Neuronal stem cell (in vitro differentiated cells): Measurements from ENCODE around the gene APP.

Source experiments
- DNase-seq: peaks from one replicate; pipeline ENCODE4 v3.0.0-alpha.2; 2013; ENCODE audit warnings: low spot score
- H2AFZ ChIP-seq: one replicate; pipeline ENCODE4 v1.6.1; 2013; ENCODE audit warnings: mild to moderate bottlenecking, low read length, inconsistent platforms
- H2AK5ac ChIP-seq: 2 replicates; pipeline ENCODE4 v1.6.1; 2013; ENCODE audit warnings: low read depth, mild to moderate bottlenecking, inconsistent platforms, low read length, moderate library complexity, mixed read lengths
- H2BK120ac ChIP-seq: 2 replicates; pipeline ENCODE4 v1.6.1; 2013; ENCODE audit warnings: low read depth, mild to moderate bottlenecking, inconsistent platforms, low read length, moderate library complexity, mixed read lengths
- H2BK12ac ChIP-seq: one replicate; pipeline ENCODE4 v1.6.1; 2013; ENCODE audit warnings: low read length, inconsistent platforms
- H2BK15ac ChIP-seq: 2 replicates; pipeline ENCODE4 v1.6.1; 2013; ENCODE audit warnings: mild to moderate bottlenecking, low read length, inconsistent platforms, mixed read lengths
- H2BK5ac ChIP-seq: one replicate; pipeline ENCODE4 v1.6.1; 2013; ENCODE audit warnings: inconsistent platforms, mild to moderate bottlenecking, low read length, moderate library complexity
- H3K14ac ChIP-seq: one replicate; pipeline ENCODE4 v1.6.1; 2013; ENCODE audit warnings: low read length, inconsistent platforms
- H3K18ac ChIP-seq: 2 replicates; pipeline ENCODE4 v1.6.1; 2013; ENCODE audit warnings: low read length, inconsistent platforms
- H3K23ac ChIP-seq: 2 replicates; pipeline ENCODE4 v1.6.1; 2013; ENCODE audit warnings: low read depth, mild to moderate bottlenecking, mixed read lengths, low read length, inconsistent platforms; ENCODE audit not compliant: poor library complexity
- H3K27ac ChIP-seq: replicated peaks from 3 replicates; pipeline ENCODE4 v1.5.1; 2013; ENCODE audit warnings: low read length, inconsistent platforms
- H3K27me3 ChIP-seq, 3 experiments: 2 replicates each; pipeline ENCODE4 v1.6.1; 2013; ENCODE audit warnings: low read length in 3 of 3, mild to moderate bottlenecking in 2 of 3, inconsistent platforms in 1 of 3, low read depth in 1 of 3, mixed read lengths in 1 of 3, moderate library complexity in 1 of 3; ENCODE audit not compliant: control insufficient read depth in 3 of 3, insufficient read depth in 3 of 3
- H3K36me3 ChIP-seq, 2 donors: replicated peaks in 1 of 2; 2 replicates each; pipeline ENCODE4 v1.6.1; 2013; ENCODE audit warnings: low read length in 2 of 2; ENCODE audit not compliant: control insufficient read depth in 2 of 2, insufficient read depth in 2 of 2
- H3K4ac ChIP-seq: 2 replicates; pipeline ENCODE4 v1.6.1; 2013; ENCODE audit warnings: inconsistent platforms, mild to moderate bottlenecking, low read length, moderate library complexity
- H3K4me1 ChIP-seq, 2 donors: 1 replicate in 1 of 2; 2 replicates in 1 of 2; pipeline ENCODE4 v1.6.1; 2013; ENCODE audit warnings: low read length in 2 of 2, low read depth in 1 of 2; ENCODE audit not compliant: control insufficient read depth in 2 of 2, insufficient read depth in 1 of 2
- H3K4me2 ChIP-seq: one replicate; pipeline ENCODE4 v1.6.1; 2013; ENCODE audit warnings: mild to moderate bottlenecking, low read length, inconsistent platforms; ENCODE audit not compliant: insufficient read depth, poor library complexity, severe bottlenecking
- H3K4me3 ChIP-seq, 2 donors: 2 replicates each; pipeline ENCODE4 v1.5.1; 2013; ENCODE audit warnings: low read length in 2 of 2, mild to moderate bottlenecking in 2 of 2, inconsistent platforms in 1 of 2, moderate library complexity in 1 of 2
- H3K79me1 ChIP-seq: one replicate; pipeline ENCODE4 v1.6.1; 2013; ENCODE audit warnings: low read depth, mild to moderate bottlenecking, inconsistent platforms, low read length, moderate library complexity
- H3K9ac ChIP-seq: one replicate; pipeline ENCODE4 v1.6.1; 2013; ENCODE audit warnings: mild to moderate bottlenecking, low read depth, low read length, inconsistent platforms; ENCODE audit not compliant: poor library complexity
- H3K9me3 ChIP-seq, 2 donors: replicated peaks in 1 of 2; 2 replicates each; pipeline versions ENCODE3 to v1.6.1; 2013; ENCODE audit warnings: low read length in 2 of 2, mild to moderate bottlenecking in 2 of 2, inconsistent platforms in 1 of 2, low read depth in 1 of 2, mixed read lengths in 1 of 2, moderate library complexity in 1 of 2; ENCODE audit not compliant: control insufficient read depth in 2 of 2, insufficient read depth in 1 of 2
- H4K8ac ChIP-seq: one replicate; pipeline ENCODE4 v1.6.1; 2013; ENCODE audit warnings: low read depth, mild to moderate bottlenecking, inconsistent platforms, low read length, moderate library complexity
- H4K91ac ChIP-seq: one replicate; pipeline ENCODE4 v1.6.1; 2013; ENCODE audit warnings: low read length, low read depth, mild to moderate bottlenecking, inconsistent platforms; ENCODE audit not compliant: poor library complexity
- WGBS, 2 donors: extraction: QIAGEN DNeasy Blood & Tissue Kit; methylation state at CpG; one replicate each; pipeline ENCODE4 v1.1.7; 2013; ENCODE audit warnings: missing lambda C conversion rate in 2 of 2, mixed read lengths in 1 of 2; ENCODE audit not compliant: insufficient read length in 2 of 2, insufficient replicate concordance in 1 of 2; ENCODE audit errors: extremely low coverage in 2 of 2; 5-methylcytosine and 5-hydroxymethylcytosine counted together

APP gene

DNA sequence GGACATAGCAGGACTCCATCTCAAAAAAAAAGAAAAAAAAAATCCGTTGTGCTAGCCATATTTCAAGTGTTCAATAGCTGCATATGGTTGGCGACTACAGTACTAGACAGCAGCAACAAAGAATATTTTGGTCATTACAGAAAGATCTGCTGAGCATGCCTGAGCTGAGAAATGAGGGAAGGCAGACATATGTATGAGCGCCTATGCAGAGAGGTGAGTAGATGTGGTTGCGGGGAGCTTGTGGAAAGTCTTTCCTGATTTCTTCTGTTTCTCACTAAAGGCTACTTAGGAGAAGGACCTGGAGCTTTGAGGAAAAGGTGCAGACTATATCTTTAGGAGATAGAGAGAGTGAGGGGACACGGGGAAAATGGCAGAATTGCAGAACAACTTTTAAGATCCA is 21.0 kb upstream of the APP start:
- no CpG with 5 or more reads among the region's 5 CpGs for WGBS, 2 donors

GRCh38 chr21:26188422-26188821 is 17.9 kb upstream of the APP start:
- no CpG with 5 or more reads among the region's 5 CpGs for WGBS, 2 donors
- Histone ChIP-seq H3K4me1 (peaks cover 0 to 10% of the 10 kb centered on the region in 2 donors), H2BK15ac (no peak overlapping the region), H3K36me3 (no peaks in the 10 kb centered on the region), H3K79me1 (no peaks in the 10 kb centered on the region), H3K4ac (no peak overlapping the region), H3K14ac (no peak overlapping the region), H2BK5ac (no peak overlapping the region), H2BK120ac (no peak overlapping the region), H4K91ac (no peak overlapping the region), H2AK5ac (no peak overlapping the region), H3K27me3 (no peaks in the 10 kb centered on the region), H3K18ac (no peak overlapping the region), H3K9me3 (no peaks in the 10 kb centered on the region), H3K4me2 (no peak overlapping the region), H3K9ac (no peak overlapping the region), H2BK12ac (no peak overlapping the region), H4K8ac (no peak overlapping the region), H2AFZ (no peak overlapping the region), H3K4me3 (no peak overlapping the region), H3K27ac (no peak overlapping the region), H3K23ac (no peak overlapping the region)
- no peak for DNase-seq

More for the DNA sequence above, 21.0 kb upstream of the APP start:
- H3K18ac ChIP-seq, result no peak overlapping the region
- no peak overlapping the region for H3K4ac ChIP-seq
- H4K8ac ChIP-seq, result no peak overlapping the region
- no peak overlapping the region for H2AFZ ChIP-seq
- no peaks in the 10 kb centered on the region for H3K36me3 ChIP-seq
- H3K4me1 ChIP-seq, result peaks cover 0 to 12% of the 10 kb centered on the region in 2 donors
- no peaks in the 10 kb centered on the region for H3K79me1 ChIP-seq
- H2AK5ac ChIP-seq, result no peak overlapping the region
- no peak overlapping the region for H2BK120ac ChIP-seq
- no peak for DNase-seq
- H2BK12ac ChIP-seq, result no peak overlapping the region
- no peak overlapping the region for H3K14ac ChIP-seq
- H3K27ac ChIP-seq, result no peak overlapping the region
- H2BK5ac ChIP-seq, result no peak overlapping the region
- no peak overlapping the region for H2BK15ac ChIP-seq
- no peak overlapping the region for H3K4me2 ChIP-seq
- H3K9ac ChIP-seq, result no peak overlapping the region
- no peak overlapping the region for H3K23ac ChIP-seq
- H3K9me3 ChIP-seq, result no peaks in the 10 kb centered on the region
- no peaks in the 10 kb centered on the region for H3K27me3 ChIP-seq
- no peak overlapping the region for H3K4me3 ChIP-seq
- no peak overlapping the region for H4K91ac ChIP-seq

- H3K4me1 ChIP-seq, result peaks cover 0 to 9% of the 10 kb centered on the region in 2 donors
- H2BK5ac ChIP-seq, result no peak overlapping the region
- H3K23ac ChIP-seq, result no peak overlapping the region
- H4K91ac ChIP-seq, result no peak overlapping the region
- H3K27ac ChIP-seq, result no peak overlapping the region
- H3K4ac ChIP-seq, result no peak overlapping the region
- no peak overlapping the region for H3K4me3 ChIP-seq
- no peak overlapping the region for H4K8ac ChIP-seq
- H2BK12ac ChIP-seq, result no peak overlapping the region
- no CpG with 5 or more reads among the region's 2 CpGs for WGBS, 2 donors
- no peak overlapping the region for H3K14ac ChIP-seq
- H3K18ac ChIP-seq, result no peak overlapping the region
- no peaks in the 10 kb centered on the region for H3K27me3 ChIP-seq
- no peak overlapping the region for H3K4me2 ChIP-seq
- no peak overlapping the region for H2BK120ac ChIP-seq
- H3K79me1 ChIP-seq, result no peaks in the 10 kb centered on the region
- no peaks in the 10 kb centered on the region for H3K36me3 ChIP-seq
- no peak overlapping the region for H2AK5ac ChIP-seq
- no peak overlapping the region for H2BK15ac ChIP-seq
- no peaks in the 10 kb centered on the region for H3K9me3 ChIP-seq
- no peak overlapping the region for H3K9ac ChIP-seq
- no peak for DNase-seq
- H2AFZ ChIP-seq, result no peak overlapping the region
Observed at GRCh38 chr21:26185446-26185845, 14.9 kb upstream of the APP start.

GRCh38 chr21:26185021-26185420 is 14.5 kb upstream of the APP start:
- no peak overlapping the region for H2BK5ac ChIP-seq
- H3K4me3 ChIP-seq, result no peak overlapping the region
- H2BK12ac ChIP-seq, result no peak overlapping the region
- no peak for DNase-seq
- peaks cover 0 to 5% of the 10 kb centered on the region in 2 donors for H3K4me1 ChIP-seq
- H4K91ac ChIP-seq, result no peak overlapping the region
- H3K79me1 ChIP-seq, result no peaks in the 10 kb centered on the region
- H2BK120ac ChIP-seq, result no peak overlapping the region
- H3K4me2 ChIP-seq, result no peak overlapping the region
- H2AFZ ChIP-seq, result no peak overlapping the region
- H3K18ac ChIP-seq, result no peak overlapping the region
- no peaks in the 10 kb centered on the region for H3K36me3 ChIP-seq
- no peaks in the 10 kb centered on the region for H3K27me3 ChIP-seq
- H2AK5ac ChIP-seq, result no peak overlapping the region
- no peak overlapping the region for H3K14ac ChIP-seq
- H3K9me3 ChIP-seq, result no peaks in the 10 kb centered on the region
- no CpG with 5 or more reads among the region's 2 CpGs for WGBS, 2 donors
- no peak overlapping the region for H3K27ac ChIP-seq
- H3K9ac ChIP-seq, result no peak overlapping the region
- H3K23ac ChIP-seq, result no peak overlapping the region
- no peak overlapping the region for H3K4ac ChIP-seq
- H2BK15ac ChIP-seq, result no peak overlapping the region
- H4K8ac ChIP-seq, result no peak overlapping the region
